ENCODE data around the gene TP73. TPM values are rescaled to one million over a fixed set of nuclear protein-coding genes. Genes with fewer than 3 reads are reported as not detected.
A peak's percentile ranks its signal among the peaks of the same experiment; 100 is the strongest.

Gene TP73
- total RNA-seq, 3 donors from 2014 or later, result 0.66 to 1.0 TPM; not detected in 1

- Histone ChIP-seq H3K9me3 (no peaks in the 10 kb centered on the region), H3K27me3 (peaks cover 0 to 8% of the 10 kb centered on the region in 2 donors), H3K27ac (no peak overlapping the region), H3K36me3 (no peaks in the 10 kb centered on the region), H3K4me3 (no peak overlapping the region), H3K4me1 (peaks cover 8 to 13% of the 10 kb centered on the region in 2 donors)
- DNase-seq (ENCODE audit: low spot score in 2 of 2), result no peak
- TF ChIP-seq POLR2AphosphoS5 (IDR thresholded peaks at IDR 0.05) (no peak), CTCF (IDR thresholded peaks at IDR 0.05) (peak in 2 of 3 donors; percentile 37 to 38)
- intact Hi-C loops (cut with DNase I; ENCODE audit: low total_unique reads), result no loop called here
Measured at GRCh38 chr1:3614755-3615742, 37.3 kb upstream of the TP73 start.

GRCh38 chr1:3616861-3617260 lies 35.5 kb upstream of the TP73 start:
- no peak overlapping the region for H3K27ac ChIP-seq
- no peak for DNase-seq (ENCODE audit: low spot score in 2 of 2)
- no peaks in the 10 kb centered on the region for H3K9me3 ChIP-seq
- intact Hi-C loops (cut with DNase I; ENCODE audit: low total_unique reads), result no loop called here
- no peak for TF ChIP-seq POLR2AphosphoS5 (IDR thresholded peaks at IDR 0.05)
- H3K4me3 ChIP-seq, result no peak overlapping the region
- H3K27me3 ChIP-seq, result no peaks in the 10 kb centered on the region
- H3K4me1 ChIP-seq, result no peaks in the 10 kb centered on the region
- H3K36me3 ChIP-seq, result no peaks in the 10 kb centered on the region

- Histone ChIP-seq H3K36me3 (no peaks in the 10 kb centered on the region), H3K27ac (no peak overlapping the region), H3K4me3 (no peak overlapping the region), H3K9me3 (no peaks in the 10 kb centered on the region), H3K27me3 (no peaks in the 10 kb centered on the region), H3K4me1 (peaks cover 0 to 2% of the 10 kb centered on the region in 2 donors)
- intact Hi-C loops (cut with DNase I; ENCODE audit: low total_unique reads), result no loop called here
- no peak for DNase-seq (ENCODE audit: low spot score in 2 of 2)
- TF ChIP-seq POLR2AphosphoS5 (IDR thresholded peaks at IDR 0.05) (no peak), CTCF (IDR thresholded peaks at IDR 0.05) (no peak)
Measured at GRCh38 chr1:3617806-3618345, 34.4 kb upstream of the TP73 start.

GRCh38 chr1:3618531-3618880 lies 33.8 kb upstream of the TP73 start:
- no peak overlapping the region for H3K4me3 ChIP-seq
- H3K9me3 ChIP-seq, result no peaks in the 10 kb centered on the region
- H3K36me3 ChIP-seq, result no peaks in the 10 kb centered on the region
- peaks cover 4 to 6% of the 10 kb centered on the region in 2 donors for H3K4me1 ChIP-seq
- TF ChIP-seq POLR2AphosphoS5 (IDR thresholded peaks at IDR 0.05), result no peak
- TF ChIP-seq CTCF (IDR thresholded peaks at IDR 0.05), result no peak
- TF ChIP-seq POLR2A (IDR thresholded peaks at IDR 0.05), result no peak
- DNase-seq (ENCODE audit: low spot score in 2 of 2), result no peak
- H3K27ac ChIP-seq, result no peak overlapping the region
- intact Hi-C loops (cut with DNase I; ENCODE audit: low total_unique reads), result no loop called here
- no peaks in the 10 kb centered on the region for H3K27me3 ChIP-seq

- intact Hi-C loops (cut with DNase I; ENCODE audit: low total_unique reads), result no loop called here
- Histone ChIP-seq H3K4me3 (no peak overlapping the region), H3K27ac (no peak overlapping the region), H3K9me3 (no peaks in the 10 kb centered on the region), H3K36me3 (no peaks in the 10 kb centered on the region), H3K4me1 (peaks cover 6% of the 10 kb centered on the region in 2 donors), H3K27me3 (no peaks in the 10 kb centered on the region)
- no peak for TF ChIP-seq POLR2AphosphoS5 (IDR thresholded peaks at IDR 0.05)
- TF ChIP-seq CTCF (IDR thresholded peaks at IDR 0.05), result peak; percentile 82 to 89 (median 84)
- DNase-seq (ENCODE audit: low spot score in 2 of 2), result peak; percentile 70 to 75
Measured at GRCh38 chr1:3618881-3619671, 33.2 kb upstream of the TP73 start.

Measured in breast epithelium (tissue), 4 donors.